ENCODE results near the gene G6PC2.

G6PC2 gene

GRCh38 chr2:168912466-168912865, 11.4 kb downstream of the G6PC2 start:
- H2AFZ ChIP-seq (ENCODE audit: low read length): no peak overlapping the region
- no peak overlapping the region for H3K9ac ChIP-seq (ENCODE audit: low read depth, low read length, poor library complexity, severe bottlenecking)
- H3F3A ChIP-seq (ENCODE audit: low read depth): no peaks in the 10 kb centered on the region

GRCh38 chr2:168912901-168913369, 11.8 kb downstream of the G6PC2 start:
- H2AFZ ChIP-seq (ENCODE audit: low read length): no peak overlapping the region

More at GRCh38 chr2:168912466-168912865, 11.4 kb downstream of the G6PC2 start:
- Histone ChIP-seq H4K20me1 (ENCODE audit: insufficient read depth, low read length, poor library complexity, severe bottlenecking) (no peaks in the 10 kb centered on the region), H3K79me2 (ENCODE audit: insufficient read depth, low read length) (no peaks in the 10 kb centered on the region), H3K36me3 (ENCODE audit: insufficient read depth, low read length) (no peaks in the 10 kb centered on the region), H3K4me1 (ENCODE audit: insufficient read depth, low read length, poor library complexity, severe bottlenecking) (no peaks in the 10 kb centered on the region), H3K9me3 (ENCODE audit: insufficient read depth, low read depth, low read length) (no peaks in the 10 kb centered on the region), H3K4me3 (ENCODE audit: low read length, poor library complexity, severe bottlenecking) (no peak overlapping the region), H3K27me3 (ENCODE audit: insufficient read depth, low read length, poor library complexity, severe bottlenecking) (no peaks in the 10 kb centered on the region), H3K4me2 (ENCODE audit: low read depth, low read length, poor library complexity, severe bottlenecking) (no peak overlapping the region), H3K9me2 (replicated peaks; ENCODE audit: low read depth, low read length) (no peaks in the 10 kb centered on the region)
- no peak for TF ChIP-seq EZH2phosphoT487 (IDR thresholded peaks at IDR 0.05; ENCODE audit: borderline replicate concordance)
- TF ChIP-seq, protein P1, sequence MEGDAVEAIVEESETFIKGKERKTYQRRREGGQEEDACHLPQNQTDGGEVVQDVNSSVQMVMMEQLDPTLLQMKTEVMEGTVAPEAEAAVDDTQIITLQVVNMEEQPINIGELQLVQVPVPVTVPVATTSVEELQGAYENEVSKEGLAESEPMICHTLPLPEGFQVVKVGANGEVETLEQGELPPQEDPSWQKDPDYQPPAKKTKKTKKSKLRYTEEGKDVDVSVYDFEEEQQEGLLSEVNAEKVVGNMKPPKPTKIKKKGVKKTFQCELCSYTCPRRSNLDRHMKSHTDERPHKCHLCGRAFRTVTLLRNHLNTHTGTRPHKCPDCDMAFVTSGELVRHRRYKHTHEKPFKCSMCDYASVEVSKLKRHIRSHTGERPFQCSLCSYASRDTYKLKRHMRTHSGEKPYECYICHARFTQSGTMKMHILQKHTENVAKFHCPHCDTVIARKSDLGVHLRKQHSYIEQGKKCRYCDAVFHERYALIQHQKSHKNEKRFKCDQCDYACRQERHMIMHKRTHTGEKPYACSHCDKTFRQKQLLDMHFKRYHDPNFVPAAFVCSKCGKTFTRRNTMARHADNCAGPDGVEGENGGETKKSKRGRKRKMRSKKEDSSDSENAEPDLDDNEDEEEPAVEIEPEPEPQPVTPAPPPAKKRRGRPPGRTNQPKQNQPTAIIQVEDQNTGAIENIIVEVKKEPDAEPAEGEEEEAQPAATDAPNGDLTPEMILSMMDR (conservative IDR thresholded peaks at IDR 0.05; ENCODE audit: low read length): no peak

GRCh38 chr2:168913495-168913894, 12.4 kb downstream of the G6PC2 start:
- H3K27me3 ChIP-seq (ENCODE audit: insufficient read depth, low read length, poor library complexity, severe bottlenecking): no peaks in the 10 kb centered on the region
- H2AFZ ChIP-seq (ENCODE audit: low read length): no peak overlapping the region
- no peaks in the 10 kb centered on the region for H3K36me3 ChIP-seq (ENCODE audit: insufficient read depth, low read length)
- no peaks in the 10 kb centered on the region for H4K20me1 ChIP-seq (ENCODE audit: insufficient read depth, low read length, poor library complexity, severe bottlenecking)
- H3K9me2 ChIP-seq (replicated peaks; ENCODE audit: low read depth, low read length): no peaks in the 10 kb centered on the region
- H3F3A ChIP-seq (ENCODE audit: low read depth): no peaks in the 10 kb centered on the region
- H3K4me1 ChIP-seq (ENCODE audit: insufficient read depth, low read length, poor library complexity, severe bottlenecking): no peaks in the 10 kb centered on the region
- no peak for TF ChIP-seq EZH2phosphoT487 (IDR thresholded peaks at IDR 0.05; ENCODE audit: borderline replicate concordance)
- H3K9me3 ChIP-seq (ENCODE audit: insufficient read depth, low read depth, low read length): no peaks in the 10 kb centered on the region
- no peaks in the 10 kb centered on the region for H3K79me2 ChIP-seq (ENCODE audit: insufficient read depth, low read length)
- H3K9ac ChIP-seq (ENCODE audit: low read depth, low read length, poor library complexity, severe bottlenecking): no peak overlapping the region
- no peak overlapping the region for H3K4me2 ChIP-seq (ENCODE audit: low read depth, low read length, poor library complexity, severe bottlenecking)
- no peak overlapping the region for H3K4me3 ChIP-seq (ENCODE audit: low read length, poor library complexity, severe bottlenecking)

More at GRCh38 chr2:168912901-168913369, 11.8 kb downstream of the G6PC2 start:
- no peaks in the 10 kb centered on the region for H3K27me3 ChIP-seq (ENCODE audit: insufficient read depth, low read length, poor library complexity, severe bottlenecking)
- no peak overlapping the region for H3K4me2 ChIP-seq (ENCODE audit: low read depth, low read length, poor library complexity, severe bottlenecking)
- no peaks in the 10 kb centered on the region for H3K36me3 ChIP-seq (ENCODE audit: insufficient read depth, low read length)
- no peaks in the 10 kb centered on the region for H3K9me3 ChIP-seq (ENCODE audit: insufficient read depth, low read depth, low read length)
- TF ChIP-seq, protein P1 (conservative IDR thresholded peaks at IDR 0.05; ENCODE audit: low read length): no peak
- TF ChIP-seq EZH2phosphoT487 (IDR thresholded peaks at IDR 0.05; ENCODE audit: borderline replicate concordance): no peak
- no peaks in the 10 kb centered on the region for H3F3A ChIP-seq (ENCODE audit: low read depth)
- no peaks in the 10 kb centered on the region for H3K4me1 ChIP-seq (ENCODE audit: insufficient read depth, low read length, poor library complexity, severe bottlenecking)
- H4K20me1 ChIP-seq (ENCODE audit: insufficient read depth, low read length, poor library complexity, severe bottlenecking): no peaks in the 10 kb centered on the region
- no peaks in the 10 kb centered on the region for H3K9me2 ChIP-seq (replicated peaks; ENCODE audit: low read depth, low read length)
- no peak overlapping the region for H3K4me3 ChIP-seq (ENCODE audit: low read length, poor library complexity, severe bottlenecking)
- no peaks in the 10 kb centered on the region for H3K79me2 ChIP-seq (ENCODE audit: insufficient read depth, low read length)
- no peak overlapping the region for H3K9ac ChIP-seq (ENCODE audit: low read depth, low read length, poor library complexity, severe bottlenecking)
